Mucosa of descending colon (tissue), 3 donors: ENCODE measurements around the gene CCL16. TPM values are rescaled to one million over a fixed set of nuclear protein-coding genes. Genes with fewer than 3 reads are reported as not detected.
"Not testable (repeated sequence)": the region's sequence is repeated elsewhere in the genome, so short reads cannot be mapped to it uniquely, and the experiment has no call there.

Experiments
- ATAC-seq: fragments of 200-7000 bp; cut with Tn5 transposase; one replicate; pipeline ENCODE4 v1.9.1; 2020; ENCODE audit warnings: mild to moderate bottlenecking, moderate library complexity
- DNase-seq, 3 donors: peaks; one replicate each; pipeline ENCODE4 v3.0.0-alpha.2; 2020
- H3K36me3 ChIP-seq: fragments of 200-600 bp; one replicate; pipeline ENCODE4 v1.8.0; 2021; ENCODE audit warnings: low read depth, mild to moderate bottlenecking
- H3K4me1 ChIP-seq: fragments of 200-600 bp; one replicate; pipeline ENCODE4 v1.8.0; 2021; ENCODE audit warnings: low read depth, mild to moderate bottlenecking
- H3K4me3 ChIP-seq: fragments of 200-600 bp; one replicate; pipeline ENCODE4 v1.8.0; 2021; ENCODE audit warnings: mild to moderate bottlenecking
- H3K9me3 ChIP-seq: fragments of 200-600 bp; one replicate; pipeline ENCODE4 v1.8.0; 2021; ENCODE audit warnings: mild to moderate bottlenecking
- intact Hi-C, 2 donors: fragments of 100-400 bp; cut with DNase I in 1 of 2; cut with micrococcal nuclease in 1 of 2; formaldehyde crosslinking; loops; one replicate each; pipeline versions ENCODE4 v1.11.0 to v1.11.1; 2022; cut with DNase I, micrococcal nuclease
- total RNA-seq, 3 donors: library from RNA; stranded (reverse); fragmentation: NEBNext Ultra II Directional in 2 of 3; extraction: Animal tissue kit (Norgen Biotek cat#: 25700) in 2 of 3; gene quantifications; one replicate each; pipeline versions ENCODE4 v1.2.1 to v1.2.4, GENCODE V29; 2021 to 2023
- TF ChIP-seq, protein P1 (sequence below): fragments of 200-600 bp; IDR thresholded peaks from one replicate; pipeline ENCODE4 v1.8.0; 2022; ENCODE audit warnings: antibody characterized with exemption, mild to moderate bottlenecking
- donor health status: DM: no; HTN: no; CAD: no; lungs with moderate emphysema.
- donor health status: DM: no; HTN: no; CAD: no.
- donor health status: DM: no; HTN: yes; CAD: no.

CCL16 gene
- total RNA-seq, 3 donors from 2014 or later = 0.20 to 0.44 TPM; not detected in 1

DNA sequence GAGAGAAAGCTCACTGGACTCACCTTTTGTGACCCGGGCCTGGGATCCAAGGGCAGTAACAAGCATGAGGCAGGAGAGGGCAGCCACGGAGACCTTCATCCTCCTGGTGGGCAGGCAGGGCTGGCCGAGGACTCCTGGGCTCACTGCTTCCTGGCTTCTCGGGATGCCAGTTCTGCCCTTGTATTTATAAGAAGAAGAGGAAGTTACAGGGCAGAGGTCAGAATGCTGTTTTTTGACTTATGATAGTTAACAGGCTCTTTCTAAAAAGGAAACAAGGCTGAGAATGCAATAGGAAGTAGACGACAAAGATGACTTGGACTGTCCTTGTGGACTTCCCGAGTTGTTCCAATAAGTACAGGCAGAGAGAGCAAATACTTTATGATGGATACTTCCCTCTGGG is 36.5 kb upstream of the CCL16 start, which contains the start of gene CCL23:
Gene CCL23 (minus strand): TSS at position 174 of the 400 bp plus-strand sequence. CDS start 75 bp downstream, at position 99.
- intact Hi-C loops = no loop called here
- Histone ChIP-seq H3K9me3 (no peaks in the 10 kb centered on the region), H3K4me3 (no peak within 1 kb of the TSS), H3K36me3 (no peaks in the 10 kb centered on the region), H3K4me1 (no peaks in the 10 kb centered on the region)
- DNase-seq = no peak
- peak; percentile 34 for ATAC-seq
- TF ChIP-seq, protein P1, sequence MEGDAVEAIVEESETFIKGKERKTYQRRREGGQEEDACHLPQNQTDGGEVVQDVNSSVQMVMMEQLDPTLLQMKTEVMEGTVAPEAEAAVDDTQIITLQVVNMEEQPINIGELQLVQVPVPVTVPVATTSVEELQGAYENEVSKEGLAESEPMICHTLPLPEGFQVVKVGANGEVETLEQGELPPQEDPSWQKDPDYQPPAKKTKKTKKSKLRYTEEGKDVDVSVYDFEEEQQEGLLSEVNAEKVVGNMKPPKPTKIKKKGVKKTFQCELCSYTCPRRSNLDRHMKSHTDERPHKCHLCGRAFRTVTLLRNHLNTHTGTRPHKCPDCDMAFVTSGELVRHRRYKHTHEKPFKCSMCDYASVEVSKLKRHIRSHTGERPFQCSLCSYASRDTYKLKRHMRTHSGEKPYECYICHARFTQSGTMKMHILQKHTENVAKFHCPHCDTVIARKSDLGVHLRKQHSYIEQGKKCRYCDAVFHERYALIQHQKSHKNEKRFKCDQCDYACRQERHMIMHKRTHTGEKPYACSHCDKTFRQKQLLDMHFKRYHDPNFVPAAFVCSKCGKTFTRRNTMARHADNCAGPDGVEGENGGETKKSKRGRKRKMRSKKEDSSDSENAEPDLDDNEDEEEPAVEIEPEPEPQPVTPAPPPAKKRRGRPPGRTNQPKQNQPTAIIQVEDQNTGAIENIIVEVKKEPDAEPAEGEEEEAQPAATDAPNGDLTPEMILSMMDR = no peak

DNA sequence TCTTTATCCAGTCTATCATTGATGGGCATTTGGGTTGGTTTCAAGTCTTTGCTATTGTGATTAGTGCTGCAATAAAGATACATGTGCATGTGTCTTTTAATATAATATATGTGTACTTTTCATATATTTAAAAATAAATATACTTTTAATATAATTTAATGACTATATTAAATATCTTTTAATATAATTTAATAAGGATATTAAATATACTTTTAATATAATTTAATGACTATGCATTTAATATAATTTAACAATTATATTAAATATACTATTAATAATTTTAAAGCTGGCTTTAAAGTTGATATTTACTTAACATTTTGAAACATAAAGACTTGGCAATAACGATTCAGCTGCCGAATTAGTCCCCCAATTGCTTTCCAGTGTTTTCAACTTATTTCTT is 35.3 kb upstream of the CCL16 start:
- H3K36me3 ChIP-seq = no peaks in the 10 kb centered on the region
- no peak overlapping the region for H3K4me3 ChIP-seq
- intact Hi-C loops = no loop called here
- no peaks in the 10 kb centered on the region for H3K9me3 ChIP-seq
- TF ChIP-seq, protein P1 = no peak
- H3K4me1 ChIP-seq = no peaks in the 10 kb centered on the region
- ATAC-seq = no peak
- no peak for DNase-seq

DNA sequence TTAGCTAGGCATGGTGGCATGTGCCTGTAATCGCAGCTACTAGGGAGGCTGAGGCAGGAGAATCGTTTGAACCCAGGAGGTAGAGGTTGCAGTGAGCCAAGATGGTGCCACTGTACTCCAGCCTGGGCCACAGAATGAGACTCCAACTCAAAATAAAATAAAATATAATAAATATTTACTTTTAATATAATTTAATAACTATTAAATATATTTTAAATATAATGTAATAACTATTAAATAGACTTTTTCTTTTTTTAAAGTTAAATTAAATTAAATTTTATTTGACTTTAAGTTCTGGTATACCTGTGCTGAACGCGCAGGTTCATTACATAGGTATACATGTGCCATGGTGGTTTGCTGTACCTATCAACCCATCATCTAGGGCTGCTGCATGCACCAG is 34.6 kb upstream of the CCL16 start:
- DNase-seq, H3K4me1 ChIP-seq, intact Hi-C loops, ATAC-seq, H3K9me3 ChIP-seq, H3K4me3 ChIP-seq, H3K36me3 ChIP-seq: not testable (repeated sequence)

DNA sequence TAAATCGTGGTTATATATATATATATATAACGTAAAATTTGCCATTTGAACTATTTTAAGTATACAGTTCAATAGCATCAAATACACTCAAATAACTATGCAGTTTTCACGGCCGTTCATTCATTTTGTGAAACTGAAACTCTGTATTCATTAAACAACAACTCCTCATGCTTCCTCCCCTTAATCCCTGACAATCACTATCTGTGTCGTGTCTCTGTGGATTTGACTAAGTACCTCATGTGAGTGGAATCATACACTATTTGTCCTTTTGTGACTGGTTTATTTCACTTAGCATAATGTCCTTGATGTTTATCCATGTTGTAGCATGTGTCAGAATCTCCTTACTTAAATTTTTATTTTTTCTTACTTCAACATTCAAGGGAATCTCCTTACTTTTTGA is 33.6 kb upstream of the CCL16 start:
- no peaks in the 10 kb centered on the region for H3K9me3 ChIP-seq
- DNase-seq = no peak
- TF ChIP-seq, protein P1 = no peak
- intact Hi-C loops = no loop called here
- no peak overlapping the region for H3K4me3 ChIP-seq
- no peaks in the 10 kb centered on the region for H3K4me1 ChIP-seq
- H3K36me3 ChIP-seq = no peaks in the 10 kb centered on the region
- ATAC-seq = no peak

DNA sequence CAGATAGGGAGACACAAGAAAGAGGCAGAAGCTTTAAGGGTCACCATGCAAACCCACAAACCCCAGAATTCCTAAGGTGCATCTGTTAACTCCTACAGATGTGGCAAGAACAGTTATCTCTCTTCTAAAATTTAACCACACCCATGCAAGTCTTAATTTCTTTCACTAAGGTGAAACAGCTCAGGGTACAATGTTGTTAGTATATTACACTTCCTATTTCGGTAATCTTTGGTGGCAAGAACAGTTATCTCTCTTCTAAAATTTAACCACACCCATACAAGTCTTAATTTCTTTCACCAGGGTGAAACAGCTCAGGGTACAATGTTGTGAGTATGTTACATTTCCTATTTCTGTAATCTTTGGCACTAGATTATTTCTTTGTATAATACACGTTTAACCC is 29.9 kb upstream of the CCL16 start:
- ATAC-seq = no peak
- no peak for DNase-seq
- H3K36me3 ChIP-seq = no peaks in the 10 kb centered on the region
- TF ChIP-seq, protein P1 = no peak
- H3K4me3 ChIP-seq = no peak overlapping the region
- H3K4me1 ChIP-seq = no peaks in the 10 kb centered on the region
- peaks cover 5% of the 10 kb centered on the region for H3K9me3 ChIP-seq
- intact Hi-C loops = no loop called here

DNA sequence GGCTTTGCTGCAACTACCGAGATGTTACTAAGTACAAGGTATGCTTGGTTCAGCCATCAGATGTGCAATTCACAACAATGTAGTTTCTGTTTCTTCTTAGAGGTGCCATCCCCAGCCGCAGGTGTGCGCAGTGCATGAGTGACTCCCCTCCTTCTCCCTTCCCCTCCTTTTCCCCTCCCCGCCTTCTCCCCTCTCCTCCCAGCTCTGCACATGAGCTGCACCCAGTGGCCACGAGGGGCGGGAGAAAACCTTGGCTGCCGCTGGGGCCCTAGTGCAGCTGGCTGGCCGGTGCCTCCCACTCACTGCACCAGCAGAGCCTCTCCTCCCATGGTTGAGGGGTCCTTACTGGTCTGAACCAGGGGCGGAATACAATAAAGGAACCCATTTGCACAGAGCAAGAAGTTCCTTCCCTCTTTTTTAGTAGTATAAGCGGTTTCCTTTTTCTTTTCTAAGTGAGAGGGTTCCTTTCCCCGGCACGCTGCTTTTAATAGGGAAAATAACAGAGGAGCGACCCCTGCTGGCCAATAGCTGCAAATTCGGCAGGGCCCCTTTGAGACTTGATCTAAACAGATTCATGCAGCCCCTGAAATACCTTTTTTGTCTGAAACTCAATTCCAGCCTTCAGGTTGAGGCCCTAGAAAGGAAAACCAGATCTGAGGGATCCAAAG is 27.8 kb upstream of the CCL16 start:
- TF ChIP-seq, protein P1 = no peak
- Histone ChIP-seq H3K36me3 (no peaks in the 10 kb centered on the region), H3K4me1 (peaks cover 8% of the 10 kb centered on the region), H3K4me3 (no peak overlapping the region), H3K9me3 (peaks cover 5% of the 10 kb centered on the region)
- DNase-seq (no peak), ATAC-seq (no peak)
- intact Hi-C loops = no loop called here
